BE2C (cell line): ENCODE measurements around the gene NDUFAB1.
"Not testable (repeated sequence)": the region's sequence is repeated elsewhere in the genome, so short reads cannot be mapped to it uniquely, and the experiment has no call there.

Experiments
- DNase-seq: peaks from one replicate; pipeline ENCODE4 v3.0.0-alpha.2; 2020
- H3K27me3 ChIP-seq: fragments of 250-450 bp; sonication (Bioruptor Pico); 2 replicates; pipeline ENCODE4 v1.5.1; 2020; ENCODE audit warnings: mild to moderate bottlenecking
- H3K36me3 ChIP-seq: fragments of 250-450 bp; sonication (Bioruptor Pico); 2 replicates; pipeline ENCODE4 v1.5.1; 2020; ENCODE audit warnings: mild to moderate bottlenecking
- H3K4me1 ChIP-seq: fragments of 250-450 bp; sonication (Bioruptor Pico); 2 replicates; pipeline ENCODE4 v1.5.1; 2020
- H3K4me3 ChIP-seq: 2 replicates; pipeline ENCODE4 v1.5.1; 2011; ENCODE audit warnings: low read depth, low read length
- H3K9me3 ChIP-seq: fragments of 250-450 bp; sonication (Bioruptor Pico); 2 replicates; pipeline ENCODE4 v1.5.1; 2020
- TF ChIP-seq, protein P1 (sequence below): IDR thresholded peaks from 2 replicates; pipeline ENCODE4 v1.5.1; 2012; ENCODE audit warnings: mild to moderate bottlenecking, low read depth, low read length

The NDUFAB1 gene

DNA sequence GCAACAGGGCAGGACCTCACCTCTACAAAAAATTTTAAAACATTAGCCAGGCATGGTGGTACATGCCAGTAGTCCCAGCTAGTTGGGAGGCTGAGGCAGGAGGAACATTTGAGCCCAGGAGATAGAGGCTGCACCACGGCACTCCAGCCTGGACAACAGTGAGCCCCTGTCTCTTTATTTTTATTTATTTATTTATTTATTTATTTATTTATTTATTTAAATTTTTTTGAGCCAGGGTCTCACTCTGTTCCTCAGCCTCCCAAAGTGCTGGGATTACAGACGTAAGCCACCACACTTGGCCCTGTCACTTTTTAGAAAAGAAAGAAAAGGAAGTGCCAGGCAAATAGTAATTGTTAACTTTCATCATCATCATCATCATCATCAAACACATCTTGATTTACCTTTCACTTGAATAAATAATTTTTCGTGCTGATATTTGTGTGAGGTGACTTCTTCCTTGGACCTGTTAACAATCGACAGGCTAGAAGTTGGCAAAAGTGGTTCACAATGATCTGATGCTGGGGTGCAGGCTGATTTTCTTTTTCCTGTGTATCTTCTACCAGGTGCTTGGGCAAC, 38.4 kb upstream of the NDUFAB1 start:
- DNase-seq = no peak
- H3K4me3 ChIP-seq = no peak overlapping the region
- TF ChIP-seq, protein P1, sequence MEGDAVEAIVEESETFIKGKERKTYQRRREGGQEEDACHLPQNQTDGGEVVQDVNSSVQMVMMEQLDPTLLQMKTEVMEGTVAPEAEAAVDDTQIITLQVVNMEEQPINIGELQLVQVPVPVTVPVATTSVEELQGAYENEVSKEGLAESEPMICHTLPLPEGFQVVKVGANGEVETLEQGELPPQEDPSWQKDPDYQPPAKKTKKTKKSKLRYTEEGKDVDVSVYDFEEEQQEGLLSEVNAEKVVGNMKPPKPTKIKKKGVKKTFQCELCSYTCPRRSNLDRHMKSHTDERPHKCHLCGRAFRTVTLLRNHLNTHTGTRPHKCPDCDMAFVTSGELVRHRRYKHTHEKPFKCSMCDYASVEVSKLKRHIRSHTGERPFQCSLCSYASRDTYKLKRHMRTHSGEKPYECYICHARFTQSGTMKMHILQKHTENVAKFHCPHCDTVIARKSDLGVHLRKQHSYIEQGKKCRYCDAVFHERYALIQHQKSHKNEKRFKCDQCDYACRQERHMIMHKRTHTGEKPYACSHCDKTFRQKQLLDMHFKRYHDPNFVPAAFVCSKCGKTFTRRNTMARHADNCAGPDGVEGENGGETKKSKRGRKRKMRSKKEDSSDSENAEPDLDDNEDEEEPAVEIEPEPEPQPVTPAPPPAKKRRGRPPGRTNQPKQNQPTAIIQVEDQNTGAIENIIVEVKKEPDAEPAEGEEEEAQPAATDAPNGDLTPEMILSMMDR = no peak
- H3K9me3 ChIP-seq = no peaks in the 10 kb centered on the region
- no peaks in the 10 kb centered on the region for H3K4me1 ChIP-seq
- peaks cover 31% of the 10 kb centered on the region for H3K36me3 ChIP-seq
- H3K27me3 ChIP-seq = no peaks in the 10 kb centered on the region

GRCh38 chr16:23631874-23632273, 35.8 kb upstream of the NDUFAB1 start:
- H3K4me3 ChIP-seq = not testable (repeated sequence)

GRCh38 chr16:23629516-23629915, 33.4 kb upstream of the NDUFAB1 start:
- DNase-seq = no peak
- Histone ChIP-seq H3K27me3 (no peaks in the 10 kb centered on the region), H3K36me3 (peaks cover 47% of the 10 kb centered on the region), H3K4me1 (no peaks in the 10 kb centered on the region), H3K4me3 (no peak overlapping the region), H3K9me3 (no peaks in the 10 kb centered on the region)
- TF ChIP-seq, protein P1 = no peak

More at GRCh38 chr16:23631874-23632273, 35.8 kb upstream of the NDUFAB1 start:
- H3K4me1 ChIP-seq, H3K9me3 ChIP-seq, DNase-seq, H3K27me3 ChIP-seq: not testable (repeated sequence)
- H3K36me3 ChIP-seq = peaks cover 42% of the 10 kb centered on the region

- Histone ChIP-seq H3K36me3 (peaks cover 66% of the 10 kb centered on the region), H3K9me3 (no peaks in the 10 kb centered on the region), H3K27me3 (no peaks in the 10 kb centered on the region), H3K4me3 (no peak overlapping the region), H3K4me1 (no peaks in the 10 kb centered on the region)
- TF ChIP-seq, protein P1 = no peak
- no peak for DNase-seq
These were observed 28.0 kb upstream of the NDUFAB1 start for GRCh38 chr16:23624092-23624491.

DNA sequence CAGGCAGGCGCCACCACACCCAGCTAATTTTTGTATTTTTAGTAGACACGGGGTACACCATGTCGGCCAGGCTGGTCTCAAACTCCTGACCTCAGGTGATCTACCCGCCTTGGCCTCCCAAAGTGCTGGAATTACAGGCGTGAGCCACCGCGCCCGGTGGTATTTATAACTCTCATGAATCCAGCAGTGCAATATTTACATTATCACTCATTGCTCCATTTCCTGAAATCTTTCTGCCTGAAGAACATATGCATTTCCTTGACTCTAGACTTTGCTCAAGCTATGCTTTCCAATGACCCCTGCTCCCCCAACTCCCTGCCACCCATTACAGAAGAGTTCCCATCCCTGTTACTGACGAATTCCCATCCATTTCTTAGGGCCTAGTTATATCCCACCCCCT, 19.7 kb upstream of the NDUFAB1 start:
- Histone ChIP-seq H3K27me3 (no peaks in the 10 kb centered on the region), H3K4me1 (no peaks in the 10 kb centered on the region), H3K36me3 (peaks cover 17% of the 10 kb centered on the region), H3K9me3 (no peaks in the 10 kb centered on the region), H3K4me3 (no peak overlapping the region)
- no peak for DNase-seq
- TF ChIP-seq, protein P1 = no peak

GRCh38 chr16:23611936-23612335, 15.8 kb upstream of the NDUFAB1 start:
- Histone ChIP-seq H3K4me1 (no peaks in the 10 kb centered on the region), H3K9me3 (no peaks in the 10 kb centered on the region), H3K27me3 (no peaks in the 10 kb centered on the region), H3K36me3 (peaks cover 4% of the 10 kb centered on the region), H3K4me3 (no peak overlapping the region)
- TF ChIP-seq, protein P1 = no peak
- DNase-seq = no peak

- H3K9me3 ChIP-seq, H3K4me3 ChIP-seq, DNase-seq, H3K27me3 ChIP-seq, H3K4me1 ChIP-seq, H3K36me3 ChIP-seq: not testable (repeated sequence)
These were observed 14.8 kb upstream of the NDUFAB1 start for GRCh38 chr16:23610905-23611304.
